ENCODE measurements around the gene PRAF2.
A peak's percentile ranks its signal among the peaks of the same experiment; 100 is the strongest.

PRAF2 gene

GRCh38 chrX:49041744-49042580 is 31.8 kb downstream of the PRAF2 start:
- no peak for DNase-seq

DNA sequence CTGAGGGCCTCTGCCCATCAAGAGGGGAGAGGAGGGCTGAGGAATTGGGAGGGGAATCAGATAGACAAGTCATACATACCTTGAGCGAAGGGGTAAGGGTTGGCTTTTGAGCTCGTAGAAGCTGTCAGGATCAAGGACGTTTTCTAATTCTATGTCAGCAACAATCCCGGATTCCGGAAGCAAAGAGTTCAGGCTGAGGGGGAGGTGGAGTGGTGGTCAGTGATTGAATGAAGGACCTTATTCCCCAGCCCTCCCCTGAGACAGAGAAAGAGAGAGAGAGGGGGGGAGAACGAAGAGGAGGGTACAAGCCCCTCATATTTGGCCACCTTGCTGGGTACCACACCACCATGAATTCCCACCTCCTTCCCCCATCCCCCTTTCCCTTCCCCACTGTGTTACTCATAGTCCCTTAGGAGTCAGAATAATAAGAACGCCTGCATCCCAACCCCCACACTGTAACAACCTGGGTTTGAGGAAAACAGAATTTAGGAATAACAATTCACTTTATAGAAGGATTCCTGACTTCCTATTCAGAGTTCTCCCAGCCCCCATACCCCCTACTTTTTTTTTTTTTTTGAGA is 33.3 kb downstream of the PRAF2 start:
- DNase-seq, result no peak

- peak; percentile 1 for DNase-seq
Measured at GRCh38 chrX:49039598-49040375, 34.0 kb downstream of the PRAF2 start.

GRCh38 chrX:49037883-49038475 is 35.8 kb downstream of the PRAF2 start:
- no peak for DNase-seq

GRCh38 chrX:49030283-49030682 is 43.5 kb downstream of the PRAF2 start:
- DNase-seq, result no peak

DNA sequence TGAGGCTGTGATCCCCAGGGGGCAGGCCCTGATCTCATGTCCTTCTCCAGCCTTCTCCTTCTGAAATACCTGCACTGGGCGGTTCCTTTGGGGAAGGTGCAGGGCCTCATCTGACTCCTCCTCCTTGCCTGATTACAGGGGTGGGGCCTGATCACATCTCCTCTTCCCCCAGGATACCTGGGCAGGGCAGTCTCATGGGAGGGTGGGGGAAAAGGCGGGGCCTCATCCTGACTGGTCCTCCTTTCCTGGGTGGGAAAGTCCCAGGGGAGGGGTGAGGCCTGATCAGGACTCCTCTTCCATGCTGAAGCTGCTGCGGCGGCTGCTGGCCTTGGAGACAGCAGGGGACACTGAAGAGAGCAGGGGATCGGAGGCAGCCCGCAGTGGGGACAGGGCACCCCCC is 43.9 kb downstream of the PRAF2 start:
- DNase-seq, result no peak

All from effector CD8-positive, alpha-beta T cell (primary cell).